Coronary artery (tissue), 2 donors: Measurements from ENCODE around the gene DRC1.

Experiments
- DNase-seq: peaks from one replicate; pipeline ENCODE4 v3.0.0-alpha.2; 2017; ENCODE audit warnings: low spot score
- H3K27ac ChIP-seq, 2 donors: fragments of 200-600 bp; sonication (generic); one replicate each; pipeline ENCODE4 v1.5.1; 2016 to 2019
- H3K4me3 ChIP-seq: fragments of 200-600 bp; sonication (generic); 2 replicates; pipeline ENCODE4 v1.5.1; 2016; ENCODE audit warnings: mild to moderate bottlenecking, moderate library complexity
- CTCF ChIP-seq: fragments of 200-600 bp; sonication (generic); IDR thresholded peaks from one replicate; pipeline ENCODE4 v1.5.1; 2019; ENCODE audit warnings: antibody characterized with exemption

DRC1 gene

GRCh38 chr2:26457695-26458364 lies 56.1 kb downstream of the DRC1 start:
- no peak for TF ChIP-seq CTCF
- no peak for DNase-seq
- no peak overlapping the region for H3K27ac ChIP-seq
- no peak overlapping the region for H3K4me3 ChIP-seq

- no peak for TF ChIP-seq CTCF
- DNase-seq, result no peak
- Histone ChIP-seq H3K27ac (no peak overlapping the region), H3K4me3 (no peak overlapping the region)
Observed at GRCh38 chr2:26458365-26459042, 56.8 kb downstream of the DRC1 start.

- DNase-seq, result no peak
- no peak overlapping the region for H3K27ac ChIP-seq
- TF ChIP-seq CTCF, result no peak
Observed at GRCh38 chr2:26459991-26460612, 58.4 kb downstream of the DRC1 start.

GRCh38 chr2:26460613-26461031 lies 58.9 kb downstream of the DRC1 start:
- DNase-seq, result no peak

More at GRCh38 chr2:26459991-26460612, 58.4 kb downstream of the DRC1 start:
- no peak overlapping the region for H3K4me3 ChIP-seq

GRCh38 chr2:26461601-26462023 lies 59.9 kb downstream of the DRC1 start:
- Histone ChIP-seq H3K27ac (no peak overlapping the region), H3K4me3 (no peak overlapping the region)
- no peak for TF ChIP-seq CTCF
- no peak for DNase-seq

More at GRCh38 chr2:26460613-26461031, 58.9 kb downstream of the DRC1 start:
- Histone ChIP-seq H3K27ac (no peak overlapping the region), H3K4me3 (no peak overlapping the region)
- no peak for TF ChIP-seq CTCF

GRCh38 chr2:26462100-26462499 lies 60.4 kb downstream of the DRC1 start:
- TF ChIP-seq CTCF, result no peak
- Histone ChIP-seq H3K27ac (no peak overlapping the region), H3K4me3 (no peak overlapping the region)
- no peak for DNase-seq
